Neural progenitor cell (in vitro differentiated cells): Measurements from ENCODE around the gene QRFP. TPM values are rescaled to one million over a fixed set of nuclear protein-coding genes. Genes with fewer than 3 reads are reported as not detected.

ENCODE experiments used
- DNase-seq: peaks from one replicate; pipeline ENCODE4 v3.0.0-alpha.2; 2016; ENCODE audit warnings: low spot score
- H2AFZ ChIP-seq: fragments of 200-600 bp; sonication (generic); replicated peaks from 2 replicates; pipeline ENCODE4 v1.6.1; 2016; ENCODE audit warnings: antibody characterized with exemption
- H3F3A ChIP-seq: fragments of 200-600 bp; sonication (generic); 2 replicates; pipeline ENCODE4 v1.6.1; 2016; ENCODE audit warnings: antibody characterized with exemption, low read depth
- H3K27ac ChIP-seq: fragments of 200-600 bp; sonication (generic); 2 replicates; pipeline ENCODE4 v1.5.1; 2016; ENCODE audit warnings: mild to moderate bottlenecking
- H3K27me3 ChIP-seq: fragments of 200-600 bp; sonication (generic); 2 replicates; pipeline ENCODE4 v1.6.1; 2016; ENCODE audit warnings: mild to moderate bottlenecking, moderate library complexity
- H3K36me3 ChIP-seq: fragments of 200-600 bp; sonication (generic); 2 replicates; pipeline ENCODE4 v1.5.1; 2016
- H3K4me1 ChIP-seq: fragments of 200-600 bp; sonication (generic); 2 replicates; pipeline ENCODE4 v1.6.1; 2016; ENCODE audit warnings: mixed run types
- H3K4me2 ChIP-seq: fragments of 200-600 bp; sonication (generic); 2 replicates; pipeline ENCODE4 v1.6.1; 2016
- H3K4me3 ChIP-seq: fragments of 200-600 bp; sonication (generic); 2 replicates; pipeline ENCODE4 v1.5.1; 2016
- H3K79me2 ChIP-seq: fragments of 200-600 bp; sonication (generic); 2 replicates; pipeline ENCODE4 v1.6.1; 2016; ENCODE audit warnings: low read depth
- H3K9ac ChIP-seq: fragments of 200-600 bp; sonication (generic); 2 replicates; pipeline ENCODE4 v1.6.1; 2016
- H3K9me3 ChIP-seq: fragments of 200-600 bp; sonication (generic); 2 replicates; pipeline ENCODE4 v1.5.1; 2016; ENCODE audit warnings: low read depth
- H4K20me1 ChIP-seq: fragments of 200-600 bp; sonication (generic); 2 replicates; pipeline ENCODE4 v1.6.1; 2016; ENCODE audit warnings: low read depth
- H3K27ac Mint-ChIP-seq: 3 replicates; pipeline ENCODE4 v1.8.0; 2021; ENCODE audit warnings: mixed read lengths
- H3K27me3 Mint-ChIP-seq: 2 replicates; pipeline ENCODE4 v1.8.0; 2022; ENCODE audit warnings: low read depth, mild to moderate bottlenecking, inconsistent platforms, moderate library complexity, mixed read lengths; ENCODE audit not compliant: insufficient read depth
- H3K36me3 Mint-ChIP-seq: 3 replicates; pipeline ENCODE4 v1.8.0; 2021; ENCODE audit warnings: mixed read lengths
- H3K4me1 Mint-ChIP-seq: 3 replicates; pipeline ENCODE4 v1.8.0; 2021; ENCODE audit warnings: mixed read lengths
- H3K4me3 Mint-ChIP-seq: 3 replicates; pipeline ENCODE4 v1.8.0; 2021; ENCODE audit warnings: mild to moderate bottlenecking, moderate library complexity, mixed read lengths
- H3K9me3 Mint-ChIP-seq: 3 replicates; pipeline ENCODE4 v1.8.0; 2020; ENCODE audit warnings: mixed read lengths
- EZH2 ChIP-seq: fragments of 200-600 bp; sonication (generic); IDR thresholded peaks from 2 replicates; pipeline ENCODE4 v1.6.1; 2017; ENCODE audit warnings: antibody characterized with exemption, mild to moderate bottlenecking, moderate library complexity
- EZH2phosphoT487 ChIP-seq: fragments of 200-600 bp; sonication (generic); IDR thresholded peaks from 2 replicates; pipeline ENCODE4 v1.6.1; 2017; ENCODE audit warnings: antibody characterized with exemption
- total RNA-seq: library from RNA; depleted of rRNA; stranded (reverse); fragments of >200 nt; gene quantifications from 2 replicates; pipeline ENCODE4 v1.2.3, GENCODE V29; 2015; ENCODE audit warnings: low replicate concordance
- TF ChIP-seq, protein P1 (sequence below): fragments of 200-600 bp; sonication (generic); IDR thresholded peaks from 2 replicates; pipeline ENCODE4 v1.5.1; 2017; ENCODE audit warnings: antibody characterized with exemption, mild to moderate bottlenecking

QRFP gene
- total RNA-seq, 1 donor from 2014 or later = not detected

DNA sequence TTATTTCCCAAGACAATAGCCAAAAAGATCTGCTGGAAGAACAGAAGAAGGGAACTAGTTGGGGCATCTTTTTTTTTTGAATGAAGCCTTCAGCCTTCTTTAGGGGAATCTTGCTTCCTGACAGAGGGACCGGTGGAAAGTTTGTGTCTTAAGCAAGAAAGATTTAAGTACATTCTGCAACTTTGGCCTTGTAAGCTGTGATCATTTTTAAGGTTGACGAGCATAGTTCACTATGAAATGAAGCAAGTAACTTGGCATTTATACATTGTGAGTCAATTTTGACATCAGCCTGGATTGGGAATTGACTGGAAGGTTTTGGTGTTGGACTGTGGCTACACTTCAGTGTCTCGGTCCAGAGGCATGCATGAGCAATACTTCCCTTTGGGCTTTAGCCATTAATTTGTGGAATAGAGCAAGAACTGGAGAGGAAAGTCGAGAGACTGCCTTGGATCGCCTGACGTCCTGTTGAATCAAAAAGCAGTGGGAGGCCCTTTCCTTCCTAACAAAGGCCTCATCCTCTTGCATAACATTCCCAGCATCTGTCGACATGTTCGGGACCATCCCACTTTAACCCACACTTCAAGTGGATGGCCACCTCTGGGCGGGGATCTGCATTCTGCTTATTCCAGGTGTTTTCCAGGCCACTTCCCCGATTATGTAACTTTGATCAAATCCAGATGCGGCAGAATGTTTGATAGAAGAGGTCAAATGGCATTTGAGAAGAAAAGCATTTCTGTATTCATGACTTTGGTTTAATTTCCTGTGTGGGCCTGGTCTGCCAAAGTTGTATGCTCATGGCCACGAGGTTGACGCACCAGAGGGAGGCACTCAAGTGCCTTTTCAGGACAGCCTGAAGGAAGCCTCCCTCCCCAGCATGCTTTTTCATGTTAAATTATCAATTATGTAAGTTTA lies 49.0 kb downstream of the QRFP start:
- H3K9me3 Mint-ChIP-seq = no peaks in the 10 kb centered on the region
- Histone ChIP-seq H3K79me2 (peaks cover 100% of the 10 kb centered on the region), H3K4me1 (peaks cover 24% of the 10 kb centered on the region), H3K27me3 (no peaks in the 10 kb centered on the region), H3K9ac (no peak overlapping the region), H3K27ac (peak overlapping the region; percentile 15), H2AFZ (no peak overlapping the region), H4K20me1 (peaks cover 85% of the 10 kb centered on the region), H3K4me3 (no peak overlapping the region), H3K4me2 (peak overlapping the region; percentile 4), H3K36me3 (no peaks in the 10 kb centered on the region), H3F3A (peaks cover 24% of the 10 kb centered on the region), H3K9me3 (no peaks in the 10 kb centered on the region)
- peak; percentile 47 for DNase-seq
- H3K4me1 Mint-ChIP-seq = peaks cover 46% of the 10 kb centered on the region
- no peaks in the 10 kb centered on the region for H3K27me3 Mint-ChIP-seq
- peaks cover 8% of the 10 kb centered on the region for H3K36me3 Mint-ChIP-seq
- H3K27ac Mint-ChIP-seq = peak overlapping the region; percentile 91
- peak overlapping the region; percentile 10 for H3K4me3 Mint-ChIP-seq
- TF ChIP-seq, protein P1, sequence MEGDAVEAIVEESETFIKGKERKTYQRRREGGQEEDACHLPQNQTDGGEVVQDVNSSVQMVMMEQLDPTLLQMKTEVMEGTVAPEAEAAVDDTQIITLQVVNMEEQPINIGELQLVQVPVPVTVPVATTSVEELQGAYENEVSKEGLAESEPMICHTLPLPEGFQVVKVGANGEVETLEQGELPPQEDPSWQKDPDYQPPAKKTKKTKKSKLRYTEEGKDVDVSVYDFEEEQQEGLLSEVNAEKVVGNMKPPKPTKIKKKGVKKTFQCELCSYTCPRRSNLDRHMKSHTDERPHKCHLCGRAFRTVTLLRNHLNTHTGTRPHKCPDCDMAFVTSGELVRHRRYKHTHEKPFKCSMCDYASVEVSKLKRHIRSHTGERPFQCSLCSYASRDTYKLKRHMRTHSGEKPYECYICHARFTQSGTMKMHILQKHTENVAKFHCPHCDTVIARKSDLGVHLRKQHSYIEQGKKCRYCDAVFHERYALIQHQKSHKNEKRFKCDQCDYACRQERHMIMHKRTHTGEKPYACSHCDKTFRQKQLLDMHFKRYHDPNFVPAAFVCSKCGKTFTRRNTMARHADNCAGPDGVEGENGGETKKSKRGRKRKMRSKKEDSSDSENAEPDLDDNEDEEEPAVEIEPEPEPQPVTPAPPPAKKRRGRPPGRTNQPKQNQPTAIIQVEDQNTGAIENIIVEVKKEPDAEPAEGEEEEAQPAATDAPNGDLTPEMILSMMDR = no peak
- TF ChIP-seq EZH2 = no peak
- no peak for TF ChIP-seq EZH2phosphoT487

DNA sequence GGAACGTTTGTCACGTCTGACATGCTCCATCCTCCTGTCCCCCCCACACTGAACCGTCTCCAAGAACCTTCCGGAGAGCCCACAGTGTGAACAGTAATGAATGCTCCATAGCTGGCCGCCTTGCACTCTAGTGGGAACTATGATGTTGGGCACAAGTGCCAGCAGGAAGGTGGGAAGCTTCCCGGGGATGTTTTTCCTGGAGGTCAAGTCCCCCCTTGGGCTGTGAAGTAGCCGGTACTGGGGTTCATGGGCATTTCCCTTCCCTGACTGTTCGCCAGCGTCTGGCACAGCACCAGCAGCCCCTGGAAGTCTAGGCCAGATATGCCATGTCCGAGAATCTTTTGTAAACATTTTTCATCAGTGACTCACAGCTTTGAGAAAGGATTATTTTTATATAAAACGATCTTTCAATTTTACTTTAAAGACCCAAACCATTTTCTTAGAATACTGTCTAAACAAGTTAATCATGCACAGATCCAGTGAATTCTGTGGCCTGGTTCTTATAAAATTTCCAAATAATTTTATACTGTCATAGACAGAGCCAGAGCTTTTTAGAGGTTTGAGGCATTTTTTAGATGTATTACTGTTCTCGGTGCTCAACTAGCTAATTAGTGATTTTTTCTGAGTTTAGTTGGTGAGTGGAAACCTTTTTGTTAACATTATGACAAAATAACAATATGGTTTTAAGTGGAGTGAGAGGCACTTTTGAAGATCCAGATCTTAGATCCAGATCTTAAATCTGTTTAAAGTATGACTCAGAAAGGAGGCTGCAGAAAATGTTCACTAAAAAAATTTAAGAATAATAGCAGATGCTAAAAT lies 49.9 kb downstream of the QRFP start:
- Histone ChIP-seq H3K27me3 (no peaks in the 10 kb centered on the region), H3K36me3 (no peaks in the 10 kb centered on the region), H3F3A (peaks cover 24% of the 10 kb centered on the region), H3K9me3 (no peaks in the 10 kb centered on the region), H4K20me1 (peaks cover 89% of the 10 kb centered on the region), H3K9ac (no peak overlapping the region), H3K79me2 (peaks cover 100% of the 10 kb centered on the region), H3K27ac (peak overlapping the region; percentile 15), H3K4me1 (peaks cover 33% of the 10 kb centered on the region), H2AFZ (no peak overlapping the region), H3K4me3 (no peak overlapping the region), H3K4me2 (peak overlapping the region; percentile 4)
- Mint-ChIP-seq H3K4me1 (peaks cover 55% of the 10 kb centered on the region), H3K36me3 (peaks cover 8% of the 10 kb centered on the region), H3K4me3 (peak overlapping the region; percentile 36), H3K27me3 (no peaks in the 10 kb centered on the region), H3K9me3 (no peaks in the 10 kb centered on the region), H3K27ac (peak overlapping the region; percentile 91)
- TF ChIP-seq EZH2phosphoT487 = no peak
- no peak for TF ChIP-seq EZH2
- TF ChIP-seq, protein P1 = no peak
- DNase-seq = no peak

DNA sequence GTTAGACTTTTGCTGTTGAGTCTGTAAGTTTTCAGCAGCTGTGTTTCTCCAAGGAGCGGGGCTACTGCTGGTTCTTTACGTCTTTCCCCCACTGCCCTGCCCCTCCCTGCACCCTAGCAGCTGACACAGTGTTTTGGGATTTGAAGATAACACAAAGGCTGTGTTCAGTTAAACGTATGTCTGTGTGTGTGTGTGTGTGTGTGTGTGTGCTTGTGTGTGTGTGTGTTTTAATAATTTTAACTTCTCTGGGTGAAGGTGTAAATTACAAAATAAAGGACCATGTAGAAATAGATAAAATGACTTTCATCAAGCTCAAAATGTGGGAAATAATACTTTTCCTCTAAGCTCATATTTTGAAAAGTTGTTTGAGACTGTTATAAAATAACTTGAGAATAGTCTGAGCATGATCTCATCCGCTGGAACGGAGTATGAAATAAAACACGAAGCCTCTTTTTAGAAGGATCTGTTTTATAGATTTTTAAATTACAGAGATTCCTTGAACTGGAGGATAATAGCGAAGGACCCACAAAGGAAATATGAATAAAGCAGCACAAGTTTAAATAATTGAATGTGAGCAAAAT lies 50.6 kb downstream of the QRFP start:
- Histone ChIP-seq H3K27ac (peak overlapping the region; percentile 33), H3F3A (peaks cover 24% of the 10 kb centered on the region), H3K4me2 (no peak overlapping the region), H4K20me1 (peaks cover 94% of the 10 kb centered on the region), H3K4me1 (peaks cover 38% of the 10 kb centered on the region), H3K9me3 (no peaks in the 10 kb centered on the region), H3K79me2 (peaks cover 100% of the 10 kb centered on the region), H3K36me3 (no peaks in the 10 kb centered on the region), H3K9ac (no peak overlapping the region), H3K27me3 (no peaks in the 10 kb centered on the region), H3K4me3 (no peak overlapping the region), H2AFZ (no peak overlapping the region)
- H3K27ac Mint-ChIP-seq = peak overlapping the region; percentile 81
- H3K4me1 Mint-ChIP-seq = peaks cover 58% of the 10 kb centered on the region
- no peak for TF ChIP-seq EZH2
- no peak for TF ChIP-seq EZH2phosphoT487
- TF ChIP-seq, protein P1 = no peak
- peak; percentile 38 for DNase-seq
- peaks cover 4% of the 10 kb centered on the region for H3K36me3 Mint-ChIP-seq
- no peaks in the 10 kb centered on the region for H3K9me3 Mint-ChIP-seq
- no peaks in the 10 kb centered on the region for H3K27me3 Mint-ChIP-seq
- peak overlapping the region; percentile 31 for H3K4me3 Mint-ChIP-seq
